Measurements from ENCODE around the gene VAMP2.
A peak's percentile ranks its signal among the peaks of the same experiment; 100 is the strongest.

Gene VAMP2

GRCh38 chr17:8142887-8143580, 19.7 kb downstream of the VAMP2 start:
- DNase-seq (ENCODE audit: low spot score): no peak

GRCh38 chr17:8142158-8142886, 20.4 kb downstream of the VAMP2 start:
- DNase-seq (ENCODE audit: low spot score): no peak

- no peak for DNase-seq (ENCODE audit: low spot score)
Measured at GRCh38 chr17:8141741-8142140, 21.0 kb downstream of the VAMP2 start.

- DNase-seq (ENCODE audit: low spot score): no peak
Measured at GRCh38 chr17:8141045-8141444, 21.7 kb downstream of the VAMP2 start.

GRCh38 chr17:8140065-8141029, 22.4 kb downstream of the VAMP2 start:
- DNase-seq (ENCODE audit: low spot score): no peak

GRCh38 chr17:8138672-8139371, 23.9 kb downstream of the VAMP2 start:
- peak; percentile 94 for DNase-seq (ENCODE audit: low spot score)

- DNase-seq (ENCODE audit: low spot score): no peak
Measured at GRCh38 chr17:8138374-8138671, 24.4 kb downstream of the VAMP2 start.

- no peak for DNase-seq (ENCODE audit: low spot score)
Measured at GRCh38 chr17:8137645-8138373, 24.9 kb downstream of the VAMP2 start.

- no peak for DNase-seq (ENCODE audit: low spot score)
Measured at GRCh38 chr17:8133941-8134340, 28.8 kb downstream of the VAMP2 start.

- no peak for DNase-seq (ENCODE audit: low spot score)
Measured at GRCh38 chr17:8133399-8133798, 29.3 kb downstream of the VAMP2 start.

- DNase-seq (ENCODE audit: low spot score): no peak
Measured at GRCh38 chr17:8131844-8132441, 30.8 kb downstream of the VAMP2 start.

- no peak for DNase-seq (ENCODE audit: low spot score)
Measured at GRCh38 chr17:8128125-8128784, 34.5 kb downstream of the VAMP2 start.

GRCh38 chr17:8126491-8127066, 36.2 kb downstream of the VAMP2 start:
- no peak for DNase-seq (ENCODE audit: low spot score)

- DNase-seq (ENCODE audit: low spot score): no peak
Measured at GRCh38 chr17:8125947-8126490, 36.7 kb downstream of the VAMP2 start.

- DNase-seq (ENCODE audit: low spot score): peak; percentile 83
Measured at GRCh38 chr17:8125154-8125946, 37.4 kb downstream of the VAMP2 start.

- DNase-seq (ENCODE audit: low spot score): no peak
Measured at GRCh38 chr17:8124350-8125153, 38.2 kb downstream of the VAMP2 start.

- no peak for DNase-seq (ENCODE audit: low spot score)
Measured at GRCh38 chr17:8123695-8124349, 38.9 kb downstream of the VAMP2 start, which contains the start of gene HES7. HES7 (minus strand) TSS chr17:8124106; CDS start chr17:8124084, 22 bp downstream.

Measured in putamen (tissue), 1 donor.